H1 (cell line): Measurements from ENCODE around the gene DNASE1L1. TPM values are rescaled to one million over a fixed set of nuclear protein-coding genes. Genes with fewer than 3 reads are reported as not detected.
A peak's percentile ranks its signal among the peaks of the same experiment; 100 is the strongest.

Experiments
- BACH1 ChIP-seq: IDR thresholded peaks from 2 replicates; pipeline ENCODE4 v1.6.1; 2012; ENCODE audit warnings: low read length, improper control_type of control experiment
- BCL11A ChIP-seq, 2 experiments: IDR thresholded peaks; one replicate each; pipeline ENCODE4 v1.6.1; 2011; ENCODE audit warnings: low read depth in 2 of 2, low read length in 2 of 2, mild to moderate bottlenecking in 2 of 2
- CEBPB ChIP-seq: IDR thresholded peaks from 2 replicates; pipeline ENCODE4 v1.6.1; 2012; ENCODE audit warnings: low read depth, low read length
- CHD2 ChIP-seq: IDR thresholded peaks from 2 replicates; pipeline ENCODE4 v1.6.1; 2012; ENCODE audit warnings: low read length, improper control_type of control experiment
- CHD7 ChIP-seq: fragments of 300-600 bp; sonication (generic); IDR thresholded peaks from 2 replicates; pipeline ENCODE4 v1.7.1; 2012; ENCODE audit warnings: low read length, moderate library complexity, mild to moderate bottlenecking, inconsistent platforms; ENCODE audit not compliant: insufficient replicate concordance
- FOSL1 ChIP-seq: IDR thresholded peaks from 2 replicates; pipeline ENCODE4 v1.6.1; 2011; ENCODE audit warnings: mild to moderate bottlenecking, low read depth, low read length, moderate library complexity; ENCODE audit not compliant: insufficient read depth
- GABPA ChIP-seq: IDR thresholded peaks from 2 replicates; pipeline ENCODE4 v1.6.1; 2011; ENCODE audit warnings: mild to moderate bottlenecking, low read length, moderate library complexity, borderline replicate concordance; ENCODE audit not compliant: insufficient read depth
- KDM5A ChIP-seq: fragments of 200-600 bp; IDR thresholded peaks from 2 replicates; pipeline ENCODE4 v1.7.1; 2012; ENCODE audit warnings: mild to moderate bottlenecking, low read length, inconsistent platforms, mixed read lengths
- POLR2A ChIP-seq, 2 experiments: IDR thresholded peaks; 1 replicate in 1 of 2; 2 replicates in 1 of 2; pipeline ENCODE4 v1.6.1; 2011; ENCODE audit warnings: low read depth in 2 of 2, low read length in 2 of 2, mild to moderate bottlenecking in 2 of 2; ENCODE audit errors: control extremely low read depth in 1 of 2
- SIRT6 ChIP-seq: IDR thresholded peaks from one replicate; pipeline ENCODE4 v1.7.1; 2012; ENCODE audit warnings: low read length, inconsistent platforms
- TAF7 ChIP-seq: optimal IDR thresholded peaks from 2 replicates; pipeline ENCODE3; 2011; ENCODE audit warnings: low read depth, mild to moderate bottlenecking, inconsistent platforms, low read length, moderate library complexity, borderline replicate concordance
- polyA plus RNA-seq, 7 experiments: library from polyadenylated mRNA; depleted of rRNA in 3 of 7; stranded (reverse) in 5 of 7; unstranded in 2 of 7; fragments of >200 nt in 5 of 7; fragments of 200-250 nt in 2 of 7; gene quantifications; 1 replicate in 5 of 7; 2 replicates in 1 of 7; 4 replicates in 1 of 7; pipeline versions ENCODE4 v1.2.1 to v1.2.3, GENCODE V29; 2011 to 2013; ENCODE audit warnings: missing spikeins in 2 of 7, mixed read lengths in 2 of 7
- total RNA-seq: library from RNA; stranded (reverse); fragmentation: NEBNext Ultra II Directional; extraction: Animal tissue kit (Norgen Biotek cat#: 25700); gene quantifications from 2 replicates; pipeline ENCODE4 v1.2.1, GENCODE V29; 2021

The DNASE1L1 gene
- total and polyA plus RNA-seq, 2 of the 8 experiments (the other 6 are each of a cell fraction or from before 2014, with no cell fraction given), result 8.7 to 30.0 TPM

DNA sequence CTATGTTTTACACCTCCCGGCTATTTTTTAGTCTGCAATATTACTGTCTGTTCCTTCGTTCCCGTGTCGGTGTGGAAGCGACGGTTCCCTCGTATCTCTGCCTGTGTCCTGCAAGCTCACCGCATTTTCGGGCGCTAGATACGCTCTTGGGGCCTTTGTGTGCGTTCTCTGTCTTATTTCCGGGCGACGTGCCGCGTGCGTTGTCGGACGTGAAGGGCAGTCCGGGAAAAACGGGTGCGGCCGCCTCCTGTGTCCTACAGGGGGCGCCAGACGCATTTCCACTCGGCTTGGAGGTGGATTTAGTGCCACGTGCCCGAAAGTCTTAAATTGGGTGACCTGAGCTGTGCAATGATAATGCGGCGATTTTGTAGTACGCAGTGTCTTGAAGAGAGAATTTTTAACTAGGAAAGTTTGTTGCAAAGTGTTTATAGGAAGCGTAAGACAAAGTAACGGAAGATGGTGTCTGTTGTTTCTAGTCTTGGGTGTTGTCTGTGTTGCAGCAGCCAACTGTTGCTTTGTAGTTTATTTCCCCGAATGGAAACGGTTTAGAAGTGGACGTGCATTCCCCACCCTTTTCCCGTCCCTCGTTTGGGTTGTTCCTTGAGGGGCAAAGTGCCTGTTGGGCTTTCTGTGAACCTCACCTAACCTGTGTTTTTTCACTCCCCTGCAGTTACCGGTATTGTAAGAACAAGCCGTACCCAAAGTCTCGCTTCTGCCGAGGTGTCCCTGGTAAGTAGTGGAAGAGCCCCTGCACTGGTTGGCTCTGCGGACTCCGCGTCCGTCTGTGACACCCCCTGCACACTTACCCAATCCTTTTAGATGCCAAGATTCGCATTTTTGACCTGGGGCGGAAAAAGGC lies 10.2 kb downstream of the DNASE1L1 start (continued):
- no peak for TF ChIP-seq CHD7
- no peak for TF ChIP-seq BACH1
- TF ChIP-seq POLR2A (IDR thresholded peaks at IDR 0.05; ENCODE audit: control extremely low read depth in 1 of 2, low read depth in 2 of 2, low read length in 2 of 2), result no peak; a peak in 1 of 3 replicates
- TF ChIP-seq KDM5A, result no peak
- no peak for TF ChIP-seq SIRT6
- TF ChIP-seq CHD2, result no peak
- peak; percentile 45 for TF ChIP-seq TAF7
- TF ChIP-seq BCL11A (IDR thresholded peaks at IDR 0.05; ENCODE audit: low read depth in 2 of 2, low read length in 2 of 2), result no peak
- no peak for TF ChIP-seq FOSL1
- no peak for TF ChIP-seq GABPA
- TF ChIP-seq CEBPB, result no peak
